Mesendoderm (in vitro differentiated cells): ENCODE data around the gene EMC10.

Experiments
- DNase-seq: peaks from one replicate; pipeline ENCODE4 v3.0.0; 2013
- H2AK5ac ChIP-seq: 2 replicates; pipeline ENCODE4 v1.6.1; 2013; ENCODE audit warnings: low read length, inconsistent platforms
- H2BK120ac ChIP-seq: 2 replicates; pipeline ENCODE4 v1.6.1; 2013; ENCODE audit warnings: low read depth, mild to moderate bottlenecking, low read length, moderate library complexity, mixed read lengths
- H2BK15ac ChIP-seq: replicated peaks from 2 replicates; pipeline ENCODE4 v1.6.1; 2013; ENCODE audit warnings: low read depth, mild to moderate bottlenecking, moderate library complexity
- H2BK5ac ChIP-seq: 2 replicates; pipeline ENCODE4 v1.6.1; 2013; ENCODE audit warnings: low read length, inconsistent platforms
- H3K18ac ChIP-seq: 2 replicates; pipeline ENCODE4 v1.6.1; 2013; ENCODE audit warnings: mild to moderate bottlenecking, low read length, mixed read lengths
- H3K23ac ChIP-seq: one replicate; pipeline ENCODE4 v1.6.1; 2013; ENCODE audit warnings: low read length
- H3K27ac ChIP-seq: 2 replicates; pipeline ENCODE4 v1.5.1; 2013; ENCODE audit warnings: low read depth, mild to moderate bottlenecking, inconsistent platforms, low read length, moderate library complexity
- H3K27me3 ChIP-seq: 2 replicates; pipeline ENCODE4 v1.6.1; 2013; ENCODE audit warnings: low read length, control low read depth, mild to moderate bottlenecking, inconsistent platforms; ENCODE audit not compliant: insufficient read depth, poor library complexity
- H3K36me3 ChIP-seq: 2 replicates; pipeline ENCODE4 v1.6.1; 2013; ENCODE audit warnings: low read length, inconsistent platforms; ENCODE audit not compliant: control insufficient read depth, insufficient read depth
- H3K4ac ChIP-seq: one replicate; pipeline ENCODE4 v1.6.1; 2013; ENCODE audit warnings: low read depth, mild to moderate bottlenecking, low read length, moderate library complexity
- H3K4me1 ChIP-seq: 2 replicates; pipeline ENCODE4 v1.6.1; 2013; ENCODE audit warnings: low read depth, low read length, inconsistent platforms; ENCODE audit not compliant: control insufficient read depth
- H3K4me2 ChIP-seq: 2 replicates; pipeline ENCODE4 v1.6.1; 2013; ENCODE audit warnings: low read length
- H3K4me3 ChIP-seq: 2 replicates; pipeline ENCODE4 v1.5.1; 2013; ENCODE audit warnings: mild to moderate bottlenecking, low read length
- H3K56ac ChIP-seq: one replicate; pipeline ENCODE4 v1.6.1; 2013; ENCODE audit warnings: low read length
- H3K79me1 ChIP-seq: 2 replicates; pipeline ENCODE4 v1.6.1; 2013; ENCODE audit warnings: low read length, inconsistent platforms
- H3K79me2 ChIP-seq: 2 replicates; pipeline ENCODE4 v1.6.1; 2013; ENCODE audit warnings: mild to moderate bottlenecking, low read length; ENCODE audit not compliant: control insufficient read depth, insufficient read depth
- H3K9ac ChIP-seq: 2 replicates; pipeline ENCODE4 v1.6.1; 2013; ENCODE audit warnings: low read length, inconsistent platforms
- H4K5ac ChIP-seq: one replicate; pipeline ENCODE4 v1.6.1; 2013; ENCODE audit warnings: low read length
- H4K8ac ChIP-seq: one replicate; pipeline ENCODE4 v1.6.1; 2013; ENCODE audit warnings: low read depth, mild to moderate bottlenecking, control low read depth, low read length, moderate library complexity
- WGBS: extraction: QIAGEN DNeasy Blood & Tissue Kit; methylation state at CpG from one replicate; pipeline ENCODE4 v1.1.7; 2013; ENCODE audit warnings: low lambda C conversion rate, missing lambda C conversion rate; ENCODE audit not compliant: insufficient coverage; ENCODE audit errors: extremely low coverage; 5-methylcytosine and 5-hydroxymethylcytosine counted together

Gene EMC10

GRCh38 chr19:50505856-50506611 is 29.7 kb downstream of the EMC10 start:
- no peak for DNase-seq
- WGBS = no CpG with 5 or more reads among the region's 30 CpGs
- H3K18ac ChIP-seq = no peak overlapping the region
- no peak overlapping the region for H2AK5ac ChIP-seq
- H3K27me3 ChIP-seq = no peaks in the 10 kb centered on the region
- H3K56ac ChIP-seq = no peak overlapping the region
- H3K36me3 ChIP-seq = no peaks in the 10 kb centered on the region
- H3K79me2 ChIP-seq = no peaks in the 10 kb centered on the region
- H2BK120ac ChIP-seq = no peak overlapping the region
- no peak overlapping the region for H3K4me3 ChIP-seq
- H3K4me2 ChIP-seq = no peak overlapping the region
- H3K27ac ChIP-seq = no peak overlapping the region
- no peak overlapping the region for H2BK5ac ChIP-seq
- H3K9ac ChIP-seq = no peak overlapping the region
- no peak overlapping the region for H3K23ac ChIP-seq
- H3K79me1 ChIP-seq = no peaks in the 10 kb centered on the region
- no peak overlapping the region for H3K4ac ChIP-seq
- no peak overlapping the region for H2BK15ac ChIP-seq
- no peaks in the 10 kb centered on the region for H3K4me1 ChIP-seq
- H4K8ac ChIP-seq = no peak overlapping the region
- no peak overlapping the region for H4K5ac ChIP-seq

GRCh38 chr19:50506700-50507099 is 30.4 kb downstream of the EMC10 start:
- H3K4me2 ChIP-seq = no peak overlapping the region
- H2BK5ac ChIP-seq = no peak overlapping the region
- H3K79me1 ChIP-seq = no peaks in the 10 kb centered on the region
- no peak overlapping the region for H3K18ac ChIP-seq
- no peak overlapping the region for H2AK5ac ChIP-seq
- no peak overlapping the region for H4K8ac ChIP-seq
- no peak overlapping the region for H2BK15ac ChIP-seq
- H3K23ac ChIP-seq = no peak overlapping the region
- no peaks in the 10 kb centered on the region for H3K79me2 ChIP-seq
- H3K56ac ChIP-seq = no peak overlapping the region
- DNase-seq = no peak
- no CpG with 5 or more reads among the region's 10 CpGs for WGBS
- no peak overlapping the region for H2BK120ac ChIP-seq
- no peaks in the 10 kb centered on the region for H3K27me3 ChIP-seq
- H3K36me3 ChIP-seq = no peaks in the 10 kb centered on the region
- no peaks in the 10 kb centered on the region for H3K4me1 ChIP-seq
- H3K4ac ChIP-seq = no peak overlapping the region
- H3K27ac ChIP-seq = no peak overlapping the region
- no peak overlapping the region for H4K5ac ChIP-seq
- H3K9ac ChIP-seq = no peak overlapping the region
- H3K4me3 ChIP-seq = no peak overlapping the region

GRCh38 chr19:50507376-50507775 is 31.1 kb downstream of the EMC10 start:
- Histone ChIP-seq H3K18ac (no peak overlapping the region), H3K9ac (no peak overlapping the region), H2BK5ac (no peak overlapping the region), H4K8ac (no peak overlapping the region), H3K79me1 (no peaks in the 10 kb centered on the region), H3K27me3 (no peaks in the 10 kb centered on the region), H4K5ac (no peak overlapping the region), H3K23ac (no peak overlapping the region), H3K4ac (no peak overlapping the region), H3K56ac (no peak overlapping the region), H3K27ac (no peak overlapping the region), H3K4me2 (no peak overlapping the region), H3K4me3 (no peak overlapping the region), H3K36me3 (no peaks in the 10 kb centered on the region), H3K4me1 (no peaks in the 10 kb centered on the region), H3K79me2 (no peaks in the 10 kb centered on the region), H2BK120ac (no peak overlapping the region), H2BK15ac (no peak overlapping the region), H2AK5ac (no peak overlapping the region)
- DNase-seq = no peak
- no CpG with 5 or more reads among the region's 8 CpGs for WGBS

GRCh38 chr19:50508843-50509190 is 32.5 kb downstream of the EMC10 start:
- DNase-seq = no peak
- Histone ChIP-seq H3K4ac (no peak overlapping the region), H2BK5ac (no peak overlapping the region), H3K4me1 (no peaks in the 10 kb centered on the region), H3K9ac (no peak overlapping the region), H2AK5ac (no peak overlapping the region), H3K27ac (no peak overlapping the region), H3K36me3 (no peaks in the 10 kb centered on the region), H3K27me3 (no peaks in the 10 kb centered on the region), H3K23ac (no peak overlapping the region), H3K79me2 (no peaks in the 10 kb centered on the region), H3K56ac (no peak overlapping the region), H2BK15ac (no peak overlapping the region), H4K8ac (no peak overlapping the region), H3K4me2 (no peak overlapping the region), H3K4me3 (no peak overlapping the region), H3K79me1 (no peaks in the 10 kb centered on the region), H4K5ac (no peak overlapping the region), H3K18ac (no peak overlapping the region), H2BK120ac (no peak overlapping the region)
- no CpG with 5 or more reads among the region's 3 CpGs for WGBS

- no peak overlapping the region for H3K27ac ChIP-seq
- H2BK5ac ChIP-seq = no peak overlapping the region
- H3K4ac ChIP-seq = no peak overlapping the region
- H2BK120ac ChIP-seq = no peak overlapping the region
- H4K5ac ChIP-seq = no peak overlapping the region
- H3K27me3 ChIP-seq = no peaks in the 10 kb centered on the region
- H2BK15ac ChIP-seq = no peak overlapping the region
- no peaks in the 10 kb centered on the region for H3K79me1 ChIP-seq
- H3K23ac ChIP-seq = no peak overlapping the region
- H3K4me2 ChIP-seq = no peak overlapping the region
- no peaks in the 10 kb centered on the region for H3K36me3 ChIP-seq
- DNase-seq = no peak
- H3K4me3 ChIP-seq = no peak overlapping the region
- H4K8ac ChIP-seq = no peak overlapping the region
- no peak overlapping the region for H3K18ac ChIP-seq
- H3K79me2 ChIP-seq = no peaks in the 10 kb centered on the region
- H2AK5ac ChIP-seq = no peak overlapping the region
- H3K56ac ChIP-seq = no peak overlapping the region
- WGBS = no CpG with 5 or more reads among the region's 11 CpGs
- no peak overlapping the region for H3K9ac ChIP-seq
- H3K4me1 ChIP-seq = no peaks in the 10 kb centered on the region
Observed at GRCh38 chr19:50509366-50509765, 33.1 kb downstream of the EMC10 start.

GRCh38 chr19:50510121-50510670 is 33.9 kb downstream of the EMC10 start:
- no CpG with 5 or more reads among the region's 26 CpGs for WGBS
- no peaks in the 10 kb centered on the region for H3K4me1 ChIP-seq

More at GRCh38 chr19:50510121-50510670, 33.9 kb downstream of the EMC10 start:
- DNase-seq = no peak
- Histone ChIP-seq H2BK5ac (no peak overlapping the region), H2AK5ac (no peak overlapping the region), H4K8ac (no peak overlapping the region), H3K27ac (no peak overlapping the region), H3K36me3 (no peaks in the 10 kb centered on the region), H3K23ac (no peak overlapping the region), H3K4me2 (peak overlapping the region; percentile 62), H3K27me3 (no peaks in the 10 kb centered on the region), H3K4ac (no peak overlapping the region), H3K18ac (no peak overlapping the region), H3K9ac (no peak overlapping the region), H3K56ac (no peak overlapping the region), H4K5ac (no peak overlapping the region), H3K79me2 (no peaks in the 10 kb centered on the region), H3K4me3 (no peak overlapping the region), H3K79me1 (no peaks in the 10 kb centered on the region), H2BK120ac (no peak overlapping the region), H2BK15ac (no peak overlapping the region)
